ENCODE results near the gene LIN28B. TPM values are rescaled to one million over a fixed set of nuclear protein-coding genes. Genes with fewer than 3 reads are reported as not detected.

The LIN28B gene

GRCh38 chr6:105120570-105120969, 163.7 kb downstream of the LIN28B start:
- H3K4me2 ChIP-seq (ENCODE audit: low read length): no peak overlapping the region
- no peaks in the 10 kb centered on the region for H3K27me3 ChIP-seq (ENCODE audit: control insufficient read depth, insufficient read depth, low read length)
- peaks cover 13% of the 10 kb centered on the region for H3K36me3 ChIP-seq (ENCODE audit: insufficient read depth, low read length)
- no peaks in the 10 kb centered on the region for H3K4me1 ChIP-seq (ENCODE audit: control insufficient read depth, insufficient read depth, low read length)
- no peak overlapping the region for H3K9ac ChIP-seq (ENCODE audit: low read depth, low read length)
- no peak overlapping the region for H3K4me3 ChIP-seq (ENCODE audit: low read length)
- H3K9me3 ChIP-seq (replicated peaks; ENCODE audit: low read length): no peaks in the 10 kb centered on the region

- H3K4me1 ChIP-seq (ENCODE audit: control insufficient read depth, insufficient read depth, low read length): no peaks in the 10 kb centered on the region
- H3K9me3 ChIP-seq (replicated peaks; ENCODE audit: low read length): no peaks in the 10 kb centered on the region
- H3K9ac ChIP-seq (ENCODE audit: low read depth, low read length): no peak overlapping the region
- no peaks in the 10 kb centered on the region for H3K27me3 ChIP-seq (ENCODE audit: control insufficient read depth, insufficient read depth, low read length)
- H3K36me3 ChIP-seq (ENCODE audit: insufficient read depth, low read length): peaks cover 13% of the 10 kb centered on the region
- H3K4me3 ChIP-seq (ENCODE audit: low read length): no peak overlapping the region
- no peak overlapping the region for H3K4me2 ChIP-seq (ENCODE audit: low read length)
Observed at GRCh38 chr6:105121981-105122380, 165.1 kb downstream of the LIN28B start.

GRCh38 chr6:105122717-105123116, 165.8 kb downstream of the LIN28B start:
- no peak overlapping the region for H3K4me3 ChIP-seq (ENCODE audit: low read length)

More at GRCh38 chr6:105122717-105123116, 165.8 kb downstream of the LIN28B start:
- Histone ChIP-seq H3K4me1 (ENCODE audit: control insufficient read depth, insufficient read depth, low read length) (no peaks in the 10 kb centered on the region), H3K9me3 (replicated peaks; ENCODE audit: low read length) (no peaks in the 10 kb centered on the region), H3K36me3 (ENCODE audit: insufficient read depth, low read length) (peaks cover 13% of the 10 kb centered on the region), H3K27me3 (ENCODE audit: control insufficient read depth, insufficient read depth, low read length) (no peaks in the 10 kb centered on the region), H3K4me2 (ENCODE audit: low read length) (no peak overlapping the region), H3K9ac (ENCODE audit: low read depth, low read length) (no peak overlapping the region)

Small RNA genes within 50 kb of the gene (small RNA-seq; reads per million reads assigned to genes)
- gene RNU6-1106P: not detected
